ENCODE results near the gene CMTM5.

GRCh38 chr14:23409475-23409874, 32.6 kb downstream of the CMTM5 start:
- TF ChIP-seq POLR2A (IDR thresholded peaks at IDR 0.05) (no peak), POLR2AphosphoS5 (IDR thresholded peaks at IDR 0.05) (no peak)
- TF ChIP-seq, protein P1, sequence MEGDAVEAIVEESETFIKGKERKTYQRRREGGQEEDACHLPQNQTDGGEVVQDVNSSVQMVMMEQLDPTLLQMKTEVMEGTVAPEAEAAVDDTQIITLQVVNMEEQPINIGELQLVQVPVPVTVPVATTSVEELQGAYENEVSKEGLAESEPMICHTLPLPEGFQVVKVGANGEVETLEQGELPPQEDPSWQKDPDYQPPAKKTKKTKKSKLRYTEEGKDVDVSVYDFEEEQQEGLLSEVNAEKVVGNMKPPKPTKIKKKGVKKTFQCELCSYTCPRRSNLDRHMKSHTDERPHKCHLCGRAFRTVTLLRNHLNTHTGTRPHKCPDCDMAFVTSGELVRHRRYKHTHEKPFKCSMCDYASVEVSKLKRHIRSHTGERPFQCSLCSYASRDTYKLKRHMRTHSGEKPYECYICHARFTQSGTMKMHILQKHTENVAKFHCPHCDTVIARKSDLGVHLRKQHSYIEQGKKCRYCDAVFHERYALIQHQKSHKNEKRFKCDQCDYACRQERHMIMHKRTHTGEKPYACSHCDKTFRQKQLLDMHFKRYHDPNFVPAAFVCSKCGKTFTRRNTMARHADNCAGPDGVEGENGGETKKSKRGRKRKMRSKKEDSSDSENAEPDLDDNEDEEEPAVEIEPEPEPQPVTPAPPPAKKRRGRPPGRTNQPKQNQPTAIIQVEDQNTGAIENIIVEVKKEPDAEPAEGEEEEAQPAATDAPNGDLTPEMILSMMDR (IDR thresholded peaks at IDR 0.05 in 8 of 11, conservative IDR thresholded peaks at IDR 0.05 in 3 of 11) = no peak

Measured in spleen (tissue), 7 donors.